Stimulated activated CD4-positive, alpha-beta T cell treated with anti-CD3 and anti-CD28 coated beads, TNF-alpha, amount 100 ng/mL, for 48 hours (primary cell): ENCODE results near the gene ETHE1.
A peak's percentile ranks its signal among the peaks of the same experiment; 100 is the strongest.
"Not testable (repeated sequence)": the region's sequence is repeated elsewhere in the genome, so short reads cannot be mapped to it uniquely, and the experiment has no call there.

ENCODE experiments used
- DNase-seq, 3 donors: peaks; one replicate each; pipeline ENCODE4 v3.0.0-alpha.2; 2020; ENCODE audit warnings: low read depth in 3 of 3

Gene ETHE1

GRCh38 chr19:43552198-43552450 lies 25.1 kb upstream of the ETHE1 start:
- no peak for DNase-seq

DNA sequence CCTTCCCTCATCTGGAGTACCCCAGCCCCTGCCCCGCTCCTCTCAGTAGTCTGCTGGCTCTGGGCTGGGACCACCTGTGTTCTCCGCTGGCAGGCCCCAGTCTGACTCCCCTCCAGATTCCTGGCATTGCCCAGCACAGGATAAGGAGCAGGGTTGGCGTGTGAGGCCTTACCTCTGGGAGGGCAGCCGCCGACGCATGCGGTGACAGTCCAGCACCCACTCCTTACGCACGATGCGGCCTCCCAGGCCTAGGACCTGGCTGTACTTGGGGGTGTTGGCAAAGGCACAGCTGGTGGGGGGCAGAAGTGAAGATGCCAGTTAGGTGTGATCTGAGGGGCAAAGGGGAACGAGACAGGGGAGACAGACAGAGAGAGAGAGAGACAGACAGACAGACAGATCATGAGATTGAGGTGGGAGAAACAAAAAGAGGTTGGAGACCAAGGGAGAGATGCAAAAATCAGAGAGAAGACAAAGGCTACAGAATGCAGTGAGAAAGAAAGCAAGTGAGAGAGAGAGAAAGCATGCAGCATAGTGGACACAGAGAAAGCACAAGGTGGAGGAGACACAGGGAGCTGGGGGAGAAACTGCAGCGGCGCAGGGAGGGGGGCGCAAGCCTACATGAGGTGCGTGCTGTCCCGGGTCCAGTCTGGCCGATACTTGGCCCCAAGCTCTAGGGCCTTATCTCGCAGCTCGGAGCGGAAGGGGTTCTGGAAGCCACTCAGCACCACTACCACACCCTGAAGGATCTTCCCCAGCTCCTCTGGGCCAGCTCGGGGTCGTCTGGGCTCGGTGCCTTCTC lies 24.6 kb upstream of the ETHE1 start:
- no peak for DNase-seq

DNA sequence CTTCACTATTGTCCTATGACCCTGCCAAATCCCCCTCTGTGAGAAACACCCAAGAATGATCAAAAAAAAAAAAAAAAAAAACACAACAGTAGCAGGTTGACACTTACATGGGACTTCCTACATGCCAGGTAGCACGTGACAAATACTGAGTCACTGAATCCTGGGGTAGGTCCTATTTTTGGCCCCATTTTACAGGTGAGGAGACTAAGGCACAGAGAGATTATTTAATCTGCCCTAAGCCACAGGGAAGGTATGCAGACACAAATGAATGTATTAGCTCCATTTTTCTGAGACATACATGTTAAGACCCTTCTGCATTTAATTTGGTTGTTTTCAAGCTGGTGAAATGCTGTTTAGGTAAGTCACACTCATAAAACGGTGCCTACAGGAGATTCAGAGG lies 21.7 kb upstream of the ETHE1 start:
- DNase-seq, result no peak

GRCh38 chr19:43547926-43548325 lies 20.9 kb upstream of the ETHE1 start:
- DNase-seq, result not testable (repeated sequence)

- DNase-seq, result no peak
Observed at GRCh38 chr19:43546581-43546980, 19.6 kb upstream of the ETHE1 start.

DNA sequence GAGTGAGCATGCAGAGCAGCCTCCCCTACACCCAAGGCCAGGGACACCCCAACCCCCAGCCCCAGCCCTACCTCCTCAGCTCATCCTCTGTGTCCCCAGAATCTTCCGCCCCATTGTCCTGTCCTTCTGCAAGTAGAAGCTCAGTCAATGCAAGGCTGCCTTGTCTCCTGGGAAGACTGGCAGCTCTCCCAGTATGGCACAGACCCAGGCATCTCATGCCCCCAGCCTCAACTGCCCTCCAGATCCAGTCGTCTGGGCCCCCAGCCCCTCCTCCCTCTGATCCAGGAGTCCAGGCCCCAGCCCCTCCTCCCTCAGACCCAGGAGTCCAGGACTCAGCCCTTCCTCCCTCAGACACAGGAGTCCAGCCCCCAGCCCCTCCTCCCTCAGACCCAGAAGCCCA lies 19.0 kb upstream of the ETHE1 start:
- no peak for DNase-seq

DNA sequence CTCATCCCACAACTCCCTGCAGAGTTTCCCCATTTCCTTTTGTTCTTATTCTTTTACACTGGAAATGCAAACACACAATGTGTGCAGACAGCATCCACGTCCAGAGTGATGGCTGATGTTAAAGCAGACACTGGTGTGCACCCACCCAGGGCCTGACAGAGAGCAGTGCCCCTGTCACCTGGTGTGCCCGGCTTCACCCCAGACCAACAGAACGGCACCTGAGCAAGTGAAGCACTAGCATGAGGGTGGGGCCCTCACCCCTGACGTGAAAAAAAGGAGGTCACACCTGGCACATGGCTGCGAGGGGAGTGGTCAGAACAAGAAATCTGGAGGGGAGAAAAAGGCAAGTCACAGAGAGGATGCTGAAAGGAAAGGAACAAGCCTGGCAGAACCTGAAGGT lies 18.3 kb upstream of the ETHE1 start:
- no peak for DNase-seq

DNA sequence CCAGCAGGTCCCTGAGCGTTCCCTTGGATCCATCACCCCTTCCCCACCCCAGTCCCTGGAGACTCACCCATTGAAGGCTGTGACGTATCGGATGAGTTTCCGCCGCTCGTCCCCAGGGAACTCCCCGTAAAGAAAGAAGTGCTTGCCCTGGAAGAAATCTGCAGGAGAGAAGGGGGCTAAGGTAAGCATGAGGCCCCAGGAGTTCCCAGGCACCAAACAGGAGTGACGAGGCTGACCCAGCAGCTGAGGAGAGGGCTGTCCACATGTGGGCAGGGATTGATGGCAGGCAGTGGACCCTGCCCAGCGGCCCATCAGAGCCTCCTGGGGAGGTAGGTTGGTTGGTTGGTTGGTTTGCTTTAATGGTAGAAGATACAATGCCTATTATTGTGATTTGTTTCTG lies 17.1 kb upstream of the ETHE1 start:
- no peak for DNase-seq

DNA sequence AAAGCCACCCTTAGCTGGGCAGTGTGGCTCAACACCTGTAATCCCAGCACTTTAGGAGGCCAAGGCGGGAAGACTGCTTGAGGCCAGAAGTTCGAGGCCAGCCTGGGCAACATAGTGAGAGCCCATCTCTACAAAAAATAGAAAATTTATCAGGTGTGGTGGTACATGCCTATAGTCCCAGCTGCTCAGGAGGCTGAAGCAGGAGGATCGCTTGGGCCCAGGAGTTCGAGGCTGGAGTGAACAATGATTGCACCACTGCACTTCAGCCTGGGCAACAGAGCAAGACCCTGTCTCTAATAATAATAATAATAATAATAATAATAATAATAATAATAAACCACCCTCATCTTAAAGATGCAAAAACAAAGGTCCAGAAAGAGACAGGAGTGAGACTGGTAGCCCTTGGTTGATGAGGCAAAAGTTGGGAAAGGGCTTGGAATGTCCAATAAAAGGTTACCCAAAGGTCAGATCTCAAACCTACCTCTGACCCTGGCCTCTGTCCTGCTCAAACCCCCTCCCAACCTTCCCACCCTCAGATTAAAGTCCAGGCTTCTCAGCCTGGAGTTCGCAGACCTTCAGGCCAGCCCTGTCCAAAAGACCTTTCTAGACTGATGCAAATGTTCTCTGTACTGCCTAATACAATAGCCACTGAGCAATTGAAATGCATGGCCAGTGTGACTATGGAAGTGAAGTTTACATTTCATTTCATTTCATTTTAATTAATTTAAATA lies 15.1 kb upstream of the ETHE1 start:
- DNase-seq, result no peak

GRCh38 chr19:43540381-43540780 lies 13.4 kb upstream of the ETHE1 start:
- DNase-seq, result no peak

DNA sequence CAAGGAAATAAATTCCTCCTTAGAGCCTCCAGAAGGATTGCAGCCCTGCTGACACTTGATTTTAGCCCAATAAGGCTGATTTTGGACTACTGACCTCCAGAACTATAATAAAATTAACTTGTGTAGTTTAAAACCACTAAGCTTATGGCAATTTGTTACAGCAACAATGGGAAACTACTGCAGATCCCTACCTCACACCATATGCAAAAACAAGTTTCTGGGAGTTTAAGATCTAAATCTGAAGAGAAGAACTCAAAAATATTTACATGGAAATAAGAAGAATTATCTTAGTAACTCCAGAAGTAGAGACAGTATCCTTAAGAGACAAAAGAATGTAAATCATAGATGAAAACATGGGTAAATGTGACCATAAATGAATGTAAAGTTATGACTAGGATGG lies 11.9 kb upstream of the ETHE1 start:
- DNase-seq, result no peak

- peak in 1 of 3 donors; percentile 37 for DNase-seq
Observed at GRCh38 chr19:43534816-43535761, 8.1 kb upstream of the ETHE1 start.

DNA sequence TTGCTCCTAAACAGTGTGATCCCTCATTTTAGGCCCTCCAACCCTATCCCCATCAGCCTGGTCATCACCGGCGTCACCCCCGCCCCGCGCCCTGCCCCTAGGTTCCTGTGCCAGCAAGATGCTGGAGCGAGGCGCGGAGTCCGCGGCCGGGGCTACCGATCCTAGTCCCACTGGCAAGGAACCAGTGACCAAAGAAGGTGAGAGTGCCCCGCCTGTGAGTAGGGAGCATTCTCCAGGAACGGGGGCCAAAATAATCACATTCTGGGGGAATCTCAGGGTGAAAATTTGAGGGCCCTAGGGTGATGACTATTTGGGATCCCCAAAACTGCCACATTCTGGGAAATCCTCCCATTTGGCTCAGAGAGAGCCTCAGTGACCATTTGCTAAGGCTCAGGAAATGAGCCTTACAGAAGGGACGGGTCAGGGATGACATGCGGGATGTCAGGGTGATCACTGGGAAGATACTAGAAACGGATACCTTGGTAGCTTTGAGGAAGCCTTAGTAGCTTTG lies 7.4 kb upstream of the ETHE1 start:
- no peak for DNase-seq

DNA sequence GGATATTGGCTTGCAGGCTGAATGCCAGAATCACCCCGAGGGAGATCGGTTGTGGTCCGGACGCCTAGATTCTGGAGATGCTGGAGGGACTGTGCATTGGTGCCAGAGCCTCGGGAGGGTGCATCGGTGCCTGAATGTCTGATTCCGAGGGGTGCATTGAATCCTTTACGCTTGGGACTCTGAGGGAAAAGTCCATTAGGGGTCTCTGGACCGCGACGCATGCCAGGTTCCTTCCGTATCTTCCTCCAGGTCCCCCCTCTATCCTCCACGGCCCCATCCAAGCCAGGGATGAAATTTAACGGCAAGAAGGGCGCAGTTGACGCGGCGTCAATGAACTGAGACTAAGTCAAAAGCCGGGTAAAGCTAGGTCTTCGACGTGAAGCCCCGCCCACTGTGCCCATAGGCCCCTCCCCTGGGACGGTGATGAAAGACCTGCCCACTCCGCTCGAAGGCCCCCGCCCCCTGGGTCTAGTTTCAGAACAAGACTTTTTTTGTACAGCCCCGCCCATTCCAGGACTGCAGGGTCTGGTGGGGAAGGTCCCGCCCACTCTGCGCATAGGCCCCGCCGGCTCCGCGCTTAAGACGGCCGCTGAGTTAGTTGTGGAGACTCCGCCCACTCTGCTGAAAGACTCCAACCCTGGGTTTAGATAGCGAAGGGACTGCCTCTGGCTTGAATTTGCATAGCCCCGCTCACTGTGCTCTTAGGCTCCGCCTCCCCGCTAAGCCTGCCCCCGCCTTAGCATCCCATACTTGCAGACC lies 6.7 kb upstream of the ETHE1 start:
- DNase-seq, result peak; percentile 88 to 98 (median 97)

- peak; percentile 68 to 87 (median 82) for DNase-seq
Observed at GRCh38 chr19:43532962-43533545, 6.1 kb upstream of the ETHE1 start, which contains the start of gene ZNF575. TSS of gene ZNF575 (plus strand) at chr19:43533188. CDS start at chr19:43534423, 1,235 bp downstream.

GRCh38 chr19:43532571-43532961 lies 5.6 kb upstream of the ETHE1 start:
- no peak for DNase-seq

- DNase-seq, result no peak
Observed at GRCh38 chr19:43527860-43528622, 1.0 kb upstream of the ETHE1 start.

DNA sequence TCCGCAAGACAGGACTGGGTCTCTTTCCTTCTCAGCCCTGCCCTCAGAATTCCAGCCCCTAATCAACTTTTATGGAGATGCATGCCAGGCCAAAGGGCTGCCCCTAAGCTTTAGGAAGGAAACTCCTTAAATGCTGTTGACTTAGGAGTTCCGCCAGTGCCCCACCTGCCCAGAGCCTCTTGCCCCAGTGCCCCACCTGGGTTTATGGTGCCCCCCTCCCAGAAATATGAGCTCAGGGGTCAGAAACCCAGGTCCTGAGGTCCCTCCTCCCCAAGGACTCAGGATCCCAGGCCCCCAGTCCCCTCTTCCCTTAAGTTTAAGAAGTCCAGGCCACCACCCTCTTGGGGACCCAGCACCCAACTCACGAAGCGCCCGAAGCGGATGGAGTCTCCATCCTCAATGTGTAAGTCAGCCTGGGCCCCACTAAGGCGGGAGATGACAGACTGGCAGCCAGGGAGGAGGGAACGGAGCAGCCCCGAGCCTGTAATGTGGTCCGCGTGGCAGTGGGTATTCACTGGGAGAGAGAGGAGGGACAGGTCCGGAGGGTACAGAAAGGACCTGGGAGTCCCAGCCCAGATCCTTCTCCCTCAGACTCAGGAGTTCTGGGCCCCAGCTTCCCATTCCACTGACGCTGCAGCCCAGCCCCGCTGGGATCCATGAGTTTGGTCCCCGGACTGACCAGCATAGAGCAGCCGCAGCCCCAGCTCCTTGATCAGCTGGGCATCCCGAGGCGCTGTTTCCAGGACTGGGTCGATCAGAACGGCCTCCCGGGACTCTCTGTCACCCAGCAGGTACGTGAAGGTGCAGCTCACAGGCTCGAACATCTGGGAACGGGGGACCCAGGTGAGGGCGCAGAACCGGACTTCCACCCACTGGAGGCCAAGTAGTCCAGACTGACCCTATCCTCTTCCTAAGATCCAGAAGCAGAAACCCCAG lies 897 bp downstream of the ETHE1 start:
- DNase-seq, result no peak
